22Rv1 (cell line): ENCODE measurements around the gene COPZ2.

Experiments used
- ZFX ChIP-seq: fragments of 450-650 bp; IDR thresholded peaks from 2 replicates; pipeline ENCODE4 v1.6.1; 2017; ENCODE audit warnings: antibody characterized with exemption, borderline replicate concordance
- TF ChIP-seq, protein P1 (sequence below): fragments of 450-650 bp; IDR thresholded peaks from 2 replicates; pipeline ENCODE4 v1.5.1; 2017; ENCODE audit warnings: mild to moderate bottlenecking

DNA sequence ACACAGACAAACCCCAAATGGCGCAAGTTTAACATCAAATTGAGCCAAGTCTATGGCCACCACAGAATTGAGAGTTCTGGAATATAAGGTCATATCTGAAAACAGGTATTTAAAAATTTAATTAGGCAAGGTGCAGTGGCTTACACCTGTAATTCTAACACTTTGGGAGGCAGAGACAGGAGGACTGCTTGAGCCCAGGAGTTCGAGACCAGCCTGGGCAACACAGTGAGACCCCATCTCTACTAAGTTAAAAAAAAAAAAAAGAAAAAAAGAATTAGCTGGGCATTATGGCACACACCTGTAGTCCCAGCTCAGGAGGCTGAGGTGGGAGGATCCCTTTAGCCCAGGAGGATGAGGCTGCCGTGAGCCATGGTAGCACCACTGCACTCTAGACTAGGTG, 29.6 kb upstream of the COPZ2 start:
- TF ChIP-seq ZFX = no peak
- TF ChIP-seq, protein P1, sequence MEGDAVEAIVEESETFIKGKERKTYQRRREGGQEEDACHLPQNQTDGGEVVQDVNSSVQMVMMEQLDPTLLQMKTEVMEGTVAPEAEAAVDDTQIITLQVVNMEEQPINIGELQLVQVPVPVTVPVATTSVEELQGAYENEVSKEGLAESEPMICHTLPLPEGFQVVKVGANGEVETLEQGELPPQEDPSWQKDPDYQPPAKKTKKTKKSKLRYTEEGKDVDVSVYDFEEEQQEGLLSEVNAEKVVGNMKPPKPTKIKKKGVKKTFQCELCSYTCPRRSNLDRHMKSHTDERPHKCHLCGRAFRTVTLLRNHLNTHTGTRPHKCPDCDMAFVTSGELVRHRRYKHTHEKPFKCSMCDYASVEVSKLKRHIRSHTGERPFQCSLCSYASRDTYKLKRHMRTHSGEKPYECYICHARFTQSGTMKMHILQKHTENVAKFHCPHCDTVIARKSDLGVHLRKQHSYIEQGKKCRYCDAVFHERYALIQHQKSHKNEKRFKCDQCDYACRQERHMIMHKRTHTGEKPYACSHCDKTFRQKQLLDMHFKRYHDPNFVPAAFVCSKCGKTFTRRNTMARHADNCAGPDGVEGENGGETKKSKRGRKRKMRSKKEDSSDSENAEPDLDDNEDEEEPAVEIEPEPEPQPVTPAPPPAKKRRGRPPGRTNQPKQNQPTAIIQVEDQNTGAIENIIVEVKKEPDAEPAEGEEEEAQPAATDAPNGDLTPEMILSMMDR = no peak
